Duodenal mucosa (tissue), 2 donors: Measurements from ENCODE around the gene TCF25.

Experiments
- H3K27ac ChIP-seq: one replicate; pipeline ENCODE4 v1.7.0; 2013; ENCODE audit warnings: low read depth, low read length
- H3K27me3 ChIP-seq, 2 donors: one replicate each; pipeline ENCODE4 v1.7.0; 2013; ENCODE audit warnings: low read length in 2 of 2, control low read depth in 1 of 2; ENCODE audit not compliant: insufficient read depth in 2 of 2, control insufficient read depth in 1 of 2
- H3K36me3 ChIP-seq, 2 donors: one replicate each; pipeline ENCODE4 v1.7.0; 2013; ENCODE audit warnings: low read length in 2 of 2, control low read depth in 1 of 2; ENCODE audit not compliant: insufficient read depth in 2 of 2, control insufficient read depth in 1 of 2
- H3K4me1 ChIP-seq, 2 donors: one replicate each; pipeline ENCODE4 v1.7.0; 2013; ENCODE audit warnings: low read length in 2 of 2, control low read depth in 1 of 2; ENCODE audit not compliant: insufficient read depth in 2 of 2, control insufficient read depth in 1 of 2
- H3K4me3 ChIP-seq, 2 donors: one replicate each; pipeline ENCODE4 v1.7.0; 2013; ENCODE audit warnings: low read length in 2 of 2, low read depth in 1 of 2
- H3K9ac ChIP-seq, 2 donors: one replicate each; pipeline ENCODE4 v1.7.0; 2013; ENCODE audit warnings: low read length in 2 of 2, low read depth in 1 of 2
- H3K9me3 ChIP-seq, 2 donors: one replicate each; pipeline ENCODE4 v1.7.0; 2013; ENCODE audit warnings: low read length in 2 of 2, control low read depth in 1 of 2; ENCODE audit not compliant: control insufficient read depth in 1 of 2

Gene TCF25

GRCh38 chr16:89920723-89921122 is 47.3 kb downstream of the TCF25 start:
- H3K36me3 ChIP-seq, result no peaks in the 10 kb centered on the region
- H3K9ac ChIP-seq, result no peak overlapping the region
- no peak overlapping the region for H3K27ac ChIP-seq
- H3K9me3 ChIP-seq, result no peaks in the 10 kb centered on the region
- H3K4me3 ChIP-seq, result no peak overlapping the region
- peaks cover 18 to 33% of the 10 kb centered on the region in 2 donors for H3K4me1 ChIP-seq
- H3K27me3 ChIP-seq, result peaks cover 46 to 56% of the 10 kb centered on the region in 2 donors

- no peak overlapping the region for H3K4me3 ChIP-seq
- no peaks in the 10 kb centered on the region for H3K9me3 ChIP-seq
- no peak overlapping the region for H3K9ac ChIP-seq
- H3K4me1 ChIP-seq, result peaks cover 18 to 33% of the 10 kb centered on the region in 2 donors
- H3K36me3 ChIP-seq, result no peaks in the 10 kb centered on the region
- H3K27ac ChIP-seq, result peak overlapping the region; percentile 32
- H3K27me3 ChIP-seq, result peaks cover 46 to 56% of the 10 kb centered on the region in 2 donors
These were observed 47.8 kb downstream of the TCF25 start for GRCh38 chr16:89921131-89921701.

- Histone ChIP-seq H3K36me3 (no peaks in the 10 kb centered on the region), H3K27me3 (peaks cover 46 to 56% of the 10 kb centered on the region in 2 donors), H3K27ac (peak overlapping the region; percentile 67), H3K4me3 (peak overlapping the region; percentile 55 to 56), H3K9ac (peak overlapping the region in 1 of 2 donors; percentile 39), H3K4me1 (peaks cover 18 to 36% of the 10 kb centered on the region in 2 donors), H3K9me3 (no peaks in the 10 kb centered on the region)
These were observed 48.5 kb downstream of the TCF25 start for GRCh38 chr16:89921702-89922476.

- Histone ChIP-seq H3K4me1 (peaks cover 17 to 36% of the 10 kb centered on the region in 2 donors), H3K4me3 (peak overlapping the region; percentile 56 to 62), H3K9ac (peak overlapping the region in 1 of 2 donors; percentile 56), H3K27ac (peak overlapping the region; percentile 56), H3K36me3 (no peaks in the 10 kb centered on the region), H3K27me3 (peaks cover 46 to 56% of the 10 kb centered on the region in 2 donors), H3K9me3 (no peaks in the 10 kb centered on the region)
These were observed 49.1 kb downstream of the TCF25 start for GRCh38 chr16:89922477-89922883.

GRCh38 chr16:89922884-89923639 is 49.7 kb downstream of the TCF25 start, which contains the start of gene TUBB3:
Gene TUBB3, plus strand, starts transcription at chr16:89923342. Its CDS starts 60 bp downstream, at chr16:89923402.
- Histone ChIP-seq H3K9ac (peak within 1 kb of the TSS in 1 of 2 donors; percentile 56), H3K9me3 (no peaks in the 10 kb centered on the region), H3K27me3 (peaks cover 46 to 56% of the 10 kb centered on the region in 2 donors), H3K4me1 (peaks cover 11 to 30% of the 10 kb centered on the region in 2 donors), H3K4me3 (peak within 1 kb of the TSS; percentile 56 to 62), H3K36me3 (no peaks in the 10 kb centered on the region), H3K27ac (peak within 1 kb of the TSS; percentile 67)

GRCh38 chr16:89923640-89924296 is 50.4 kb downstream of the TCF25 start:
- Histone ChIP-seq H3K9me3 (no peaks in the 10 kb centered on the region), H3K4me3 (peak overlapping the region; percentile 3 to 50), H3K27me3 (peaks cover 45 to 55% of the 10 kb centered on the region in 2 donors), H3K36me3 (no peaks in the 10 kb centered on the region), H3K27ac (no peak overlapping the region), H3K9ac (no peak overlapping the region), H3K4me1 (peaks cover 5 to 23% of the 10 kb centered on the region in 2 donors)

- Histone ChIP-seq H3K4me3 (no peak overlapping the region), H3K36me3 (no peaks in the 10 kb centered on the region), H3K9ac (no peak overlapping the region), H3K27me3 (peaks cover 40 to 49% of the 10 kb centered on the region in 2 donors), H3K4me1 (peaks cover 5 to 20% of the 10 kb centered on the region in 2 donors), H3K27ac (no peak overlapping the region), H3K9me3 (no peaks in the 10 kb centered on the region)
These were observed 51.0 kb downstream of the TCF25 start for GRCh38 chr16:89924297-89924924.

- Histone ChIP-seq H3K27ac (no peak overlapping the region), H3K9ac (no peak overlapping the region), H3K4me1 (peaks cover 5 to 20% of the 10 kb centered on the region in 2 donors), H3K36me3 (no peaks in the 10 kb centered on the region), H3K4me3 (no peak overlapping the region), H3K27me3 (peaks cover 35 to 46% of the 10 kb centered on the region in 2 donors), H3K9me3 (no peaks in the 10 kb centered on the region)
These were observed 51.5 kb downstream of the TCF25 start for GRCh38 chr16:89924925-89925307.

GRCh38 chr16:89925596-89926079 is 52.2 kb downstream of the TCF25 start:
- peak overlapping the region in 1 of 2 donors; percentile 32 for H3K9ac ChIP-seq
- peaks cover 5 to 20% of the 10 kb centered on the region in 2 donors for H3K4me1 ChIP-seq
- H3K36me3 ChIP-seq, result no peaks in the 10 kb centered on the region
- H3K4me3 ChIP-seq, result peak overlapping the region; percentile 50 to 52
- peaks cover 30 to 39% of the 10 kb centered on the region in 2 donors for H3K27me3 ChIP-seq
- no peaks in the 10 kb centered on the region for H3K9me3 ChIP-seq
- no peak overlapping the region for H3K27ac ChIP-seq
